ENCODE results near the gene CLIC4.

DNA sequence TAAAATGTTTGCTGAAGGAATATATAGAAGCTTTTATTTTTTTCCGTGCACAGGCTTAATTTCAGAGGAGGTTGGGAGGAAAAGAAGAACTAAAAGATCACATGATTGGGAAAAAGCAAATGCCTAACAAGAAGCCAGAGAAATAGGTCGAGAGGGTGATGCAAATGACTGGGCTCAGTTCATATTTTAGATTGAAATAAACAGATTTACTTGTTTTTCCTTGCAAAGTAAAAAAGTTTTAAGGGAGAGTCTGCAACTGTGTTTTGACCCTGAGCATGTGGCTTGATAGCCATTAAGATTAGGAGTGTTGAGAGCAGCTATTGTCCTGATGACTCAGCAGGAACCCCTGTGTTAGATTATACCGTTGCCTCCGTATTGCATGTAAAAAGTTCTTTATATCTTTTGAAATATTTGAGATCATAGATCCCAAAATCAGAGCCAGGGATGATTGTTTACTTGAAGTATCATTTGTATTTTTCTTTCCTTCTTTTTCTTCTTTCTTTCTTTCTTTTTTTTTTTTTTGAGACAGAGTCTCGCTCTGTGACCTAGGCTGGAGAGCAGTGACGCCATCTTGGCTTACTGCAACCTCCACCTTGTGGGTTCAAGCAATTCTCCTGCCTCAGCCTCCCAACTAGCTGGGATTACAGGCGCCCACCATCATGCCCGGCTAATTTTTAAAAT, 20.2 kb downstream of the CLIC4 start:
- TF ChIP-seq, protein P1, sequence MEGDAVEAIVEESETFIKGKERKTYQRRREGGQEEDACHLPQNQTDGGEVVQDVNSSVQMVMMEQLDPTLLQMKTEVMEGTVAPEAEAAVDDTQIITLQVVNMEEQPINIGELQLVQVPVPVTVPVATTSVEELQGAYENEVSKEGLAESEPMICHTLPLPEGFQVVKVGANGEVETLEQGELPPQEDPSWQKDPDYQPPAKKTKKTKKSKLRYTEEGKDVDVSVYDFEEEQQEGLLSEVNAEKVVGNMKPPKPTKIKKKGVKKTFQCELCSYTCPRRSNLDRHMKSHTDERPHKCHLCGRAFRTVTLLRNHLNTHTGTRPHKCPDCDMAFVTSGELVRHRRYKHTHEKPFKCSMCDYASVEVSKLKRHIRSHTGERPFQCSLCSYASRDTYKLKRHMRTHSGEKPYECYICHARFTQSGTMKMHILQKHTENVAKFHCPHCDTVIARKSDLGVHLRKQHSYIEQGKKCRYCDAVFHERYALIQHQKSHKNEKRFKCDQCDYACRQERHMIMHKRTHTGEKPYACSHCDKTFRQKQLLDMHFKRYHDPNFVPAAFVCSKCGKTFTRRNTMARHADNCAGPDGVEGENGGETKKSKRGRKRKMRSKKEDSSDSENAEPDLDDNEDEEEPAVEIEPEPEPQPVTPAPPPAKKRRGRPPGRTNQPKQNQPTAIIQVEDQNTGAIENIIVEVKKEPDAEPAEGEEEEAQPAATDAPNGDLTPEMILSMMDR (IDR thresholded peaks at IDR 0.05), result no peak
- TF ChIP-seq POLR2A (IDR thresholded peaks at IDR 0.05), result no peak
